Activated CD4-positive, alpha-beta T cell treated with anti-CD3 and anti-CD28 coated beads, Interleukin-10, Interleukin-2, amounts not matched to agents 100 ng/mL and 50 ng/mL, durations not matched to agents 16 hours and 8 hours (primary cell): ENCODE measurements around the gene MOXD1.

ENCODE experiments used
- DNase-seq: peaks from one replicate; pipeline ENCODE4 v3.0.0-alpha.2; 2020

The MOXD1 gene

GRCh38 chr6:132400883-132401617, at the start of gene MOXD1:
MOXD1 (minus strand) TSS chr6:132401475; CDS start chr6:132401426, 49 bp downstream.
- no peak for DNase-seq

DNA sequence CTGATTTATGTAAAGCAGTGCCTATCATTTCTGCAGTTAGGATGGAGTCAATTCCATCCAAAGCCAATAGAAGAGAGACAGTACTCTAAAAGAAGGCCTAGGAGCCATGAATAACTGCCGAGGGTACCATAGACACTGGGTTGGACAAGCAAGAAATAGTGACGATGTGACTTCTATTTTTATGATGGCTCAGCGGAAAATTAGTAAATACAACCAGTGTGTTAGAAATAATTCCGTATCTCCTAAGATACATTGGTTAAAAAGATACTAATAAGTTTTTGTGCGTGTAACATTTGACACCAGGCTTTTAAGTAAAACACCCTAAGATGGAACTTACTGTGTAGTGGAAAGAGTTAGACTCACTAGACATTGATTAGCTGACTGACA, 45.6 kb upstream of the MOXD1 start:
- no peak for DNase-seq

DNA sequence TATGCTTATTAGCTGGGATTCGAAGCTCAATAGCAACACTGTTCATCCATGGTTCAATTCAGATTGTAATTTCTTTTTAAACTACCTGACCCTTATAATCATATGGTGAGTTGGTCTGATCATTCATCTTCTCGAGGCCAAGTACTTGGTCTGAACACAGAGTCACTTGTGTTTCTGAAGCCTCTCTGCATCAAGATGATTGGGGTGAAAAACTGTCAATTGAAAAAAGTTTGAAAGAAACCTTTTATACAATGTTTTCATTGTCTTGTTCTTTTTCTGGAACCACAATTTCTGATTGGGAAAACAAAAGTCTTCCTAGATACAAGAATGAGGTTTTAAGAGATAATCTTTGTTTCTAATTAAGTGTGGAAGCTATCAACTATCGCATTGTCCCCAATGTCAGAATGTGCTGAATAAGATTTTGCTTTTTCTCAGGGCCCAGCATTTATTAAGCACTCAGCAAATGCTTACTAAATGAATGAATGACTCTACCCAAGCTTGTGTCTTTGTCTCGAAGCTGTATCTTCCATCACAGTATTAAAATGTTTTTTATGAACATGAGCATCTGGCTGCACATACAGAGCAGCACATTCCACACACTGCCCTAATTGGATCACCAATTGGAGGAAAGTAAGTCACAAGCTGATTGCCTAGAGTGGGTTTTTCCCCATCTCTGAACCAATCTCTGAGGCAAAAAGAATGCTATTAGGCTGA, 45.0 kb upstream of the MOXD1 start:
- DNase-seq, result no peak

DNA sequence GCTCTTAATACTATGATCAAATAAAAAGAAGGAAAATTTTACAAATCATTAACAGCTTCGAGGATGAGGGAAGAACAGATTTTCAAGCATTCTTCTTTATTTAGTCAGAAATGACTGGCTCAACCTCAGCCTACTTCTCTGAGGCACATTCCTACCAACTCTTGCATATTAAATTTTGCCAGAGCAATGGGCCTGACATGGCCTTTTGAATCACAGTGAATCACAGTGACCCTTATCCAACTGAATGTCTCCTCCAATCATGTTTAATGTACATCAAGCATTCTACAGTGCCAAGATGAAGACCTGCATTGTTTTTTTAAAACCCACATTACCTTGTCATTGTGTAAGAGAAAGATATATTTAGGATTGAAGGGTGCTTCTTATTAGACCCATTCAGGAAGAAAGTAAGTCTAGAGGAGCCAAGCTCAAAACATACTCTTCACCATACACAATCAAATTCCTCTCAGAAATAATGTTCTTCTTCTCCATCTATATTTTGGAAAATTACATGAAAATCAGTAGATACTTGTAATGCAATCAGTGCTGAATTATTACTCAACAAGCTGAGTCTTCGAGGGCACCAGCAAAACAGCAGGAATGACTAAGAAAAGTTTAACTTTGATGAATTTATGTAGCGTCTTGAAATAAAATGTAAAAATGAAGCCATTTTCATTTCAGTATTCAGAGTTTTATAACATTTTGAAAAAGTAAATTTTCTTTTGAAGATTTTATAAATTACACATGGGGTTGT, 44.1 kb upstream of the MOXD1 start:
- no peak for DNase-seq

DNA sequence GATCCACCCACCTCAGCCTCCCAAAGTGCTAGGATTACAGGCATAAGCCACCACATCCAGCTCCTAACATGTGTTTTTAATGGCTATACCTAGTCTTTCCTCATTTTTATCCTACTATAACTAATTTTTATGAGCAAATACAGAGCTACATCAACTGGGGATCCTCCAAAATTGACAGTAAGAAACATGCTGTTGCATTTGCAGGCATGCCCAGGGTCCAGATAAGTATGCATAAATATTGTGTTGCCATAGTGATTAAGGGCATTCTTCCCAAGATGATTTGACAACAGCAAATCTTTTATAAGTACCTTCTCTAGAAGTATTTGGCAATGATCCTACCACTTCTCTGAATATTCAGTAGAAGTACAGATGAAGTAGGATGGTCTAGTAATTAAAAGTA, 41.9 kb upstream of the MOXD1 start:
- no peak for DNase-seq

GRCh38 chr6:132430110-132430509, 28.8 kb upstream of the MOXD1 start:
- DNase-seq, result no peak

GRCh38 chr6:132425176-132425575, 23.9 kb upstream of the MOXD1 start:
- DNase-seq, result no peak

GRCh38 chr6:132423839-132424238, 22.6 kb upstream of the MOXD1 start:
- DNase-seq, result no peak

- no peak for DNase-seq
Observed at GRCh38 chr6:132418235-132418965, 17.1 kb upstream of the MOXD1 start.

GRCh38 chr6:132414761-132415160, 13.5 kb upstream of the MOXD1 start:
- DNase-seq, result no peak

DNA sequence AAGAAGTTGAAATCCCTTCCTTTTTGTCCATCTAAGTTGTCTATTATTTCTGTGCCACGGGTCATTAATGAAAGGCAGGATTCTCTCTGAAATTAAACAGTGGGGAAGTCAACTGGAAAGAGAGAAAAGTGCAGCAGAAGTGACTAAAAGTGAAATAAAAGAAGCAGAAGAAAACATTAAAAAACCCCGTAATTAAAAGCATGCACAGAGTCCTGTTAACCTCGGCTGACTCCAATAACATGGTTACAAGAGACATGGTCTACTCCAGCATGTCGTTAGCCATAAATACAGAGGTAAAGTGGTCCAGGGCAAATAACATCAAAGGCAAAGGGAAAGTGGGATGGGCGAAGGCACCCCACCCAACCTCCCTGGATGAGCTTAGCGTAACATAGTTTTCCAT, 13.0 kb upstream of the MOXD1 start:
- no peak for DNase-seq

DNA sequence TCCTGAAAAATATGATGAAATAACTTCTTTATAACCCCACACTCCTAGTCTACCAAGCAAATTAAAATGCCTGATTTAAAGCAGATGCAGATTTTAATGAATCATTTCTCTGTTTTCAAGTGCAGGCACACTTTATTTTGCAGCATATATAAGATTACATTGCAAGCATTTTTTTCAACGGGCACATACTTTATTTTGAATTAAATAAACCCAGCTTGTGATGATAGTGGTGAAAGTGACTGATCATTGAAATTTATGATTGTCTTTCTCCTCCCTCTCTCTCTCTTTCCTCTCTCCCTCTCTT, 12.2 kb upstream of the MOXD1 start:
- DNase-seq, result no peak

DNA sequence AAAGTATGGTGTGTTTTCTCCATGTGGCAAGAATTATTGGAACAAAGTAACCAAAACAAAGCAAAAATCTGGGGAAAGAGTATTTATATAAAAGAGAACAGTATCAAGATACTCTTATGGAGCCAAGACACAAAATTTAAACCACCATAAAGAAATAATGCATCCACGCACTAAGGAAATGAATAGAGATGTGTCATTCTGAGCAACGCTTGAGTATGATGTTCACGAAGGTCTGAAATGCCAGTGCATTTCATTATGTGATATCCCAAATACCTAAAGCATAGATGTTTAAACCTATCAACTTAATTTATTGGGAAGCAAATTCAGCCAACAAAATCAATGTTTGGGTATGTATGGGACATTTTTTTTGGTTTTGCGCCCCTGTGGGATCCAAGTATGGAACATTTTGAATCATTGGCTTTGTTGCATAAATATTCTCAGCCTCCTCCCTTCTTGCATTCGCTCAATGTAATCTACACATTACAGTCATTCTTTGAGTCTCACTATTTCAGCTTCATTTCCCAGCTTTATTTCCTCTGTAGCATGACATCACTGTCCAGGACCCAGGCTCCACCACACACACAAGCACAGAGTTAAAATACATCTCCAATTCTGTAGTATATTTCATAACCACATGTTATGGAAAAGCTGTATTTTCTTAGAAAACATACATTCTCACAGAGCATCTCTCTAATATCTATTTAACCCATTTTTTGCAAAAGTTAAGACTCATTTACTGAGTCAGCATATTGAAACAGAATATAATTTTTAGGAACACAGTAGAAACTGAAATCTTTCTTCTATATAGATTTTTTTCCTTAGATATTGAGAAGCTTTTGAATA, 11.6 kb upstream of the MOXD1 start:
- no peak for DNase-seq

DNA sequence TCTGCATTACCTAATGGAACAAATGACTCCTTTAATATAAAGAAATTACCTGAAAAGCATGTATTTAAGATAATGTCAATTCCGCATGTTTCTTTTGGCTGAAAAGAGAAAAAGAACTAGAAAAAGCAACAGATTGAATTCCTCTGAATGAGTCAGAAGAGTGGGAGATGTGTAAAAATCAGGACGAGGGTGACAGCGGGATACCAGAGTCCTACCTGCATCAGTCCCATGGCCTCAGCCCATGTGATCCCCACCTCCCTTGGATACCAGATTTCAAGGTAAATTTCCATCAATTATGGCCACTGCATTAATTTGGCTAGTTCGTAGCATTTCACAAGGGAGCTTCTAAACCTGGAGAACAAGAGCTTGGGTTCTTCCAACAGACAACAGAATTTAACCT, 10.0 kb upstream of the MOXD1 start:
- DNase-seq, result no peak

- no peak for DNase-seq
Observed at GRCh38 chr6:132410830-132411229, 9.6 kb upstream of the MOXD1 start.

DNA sequence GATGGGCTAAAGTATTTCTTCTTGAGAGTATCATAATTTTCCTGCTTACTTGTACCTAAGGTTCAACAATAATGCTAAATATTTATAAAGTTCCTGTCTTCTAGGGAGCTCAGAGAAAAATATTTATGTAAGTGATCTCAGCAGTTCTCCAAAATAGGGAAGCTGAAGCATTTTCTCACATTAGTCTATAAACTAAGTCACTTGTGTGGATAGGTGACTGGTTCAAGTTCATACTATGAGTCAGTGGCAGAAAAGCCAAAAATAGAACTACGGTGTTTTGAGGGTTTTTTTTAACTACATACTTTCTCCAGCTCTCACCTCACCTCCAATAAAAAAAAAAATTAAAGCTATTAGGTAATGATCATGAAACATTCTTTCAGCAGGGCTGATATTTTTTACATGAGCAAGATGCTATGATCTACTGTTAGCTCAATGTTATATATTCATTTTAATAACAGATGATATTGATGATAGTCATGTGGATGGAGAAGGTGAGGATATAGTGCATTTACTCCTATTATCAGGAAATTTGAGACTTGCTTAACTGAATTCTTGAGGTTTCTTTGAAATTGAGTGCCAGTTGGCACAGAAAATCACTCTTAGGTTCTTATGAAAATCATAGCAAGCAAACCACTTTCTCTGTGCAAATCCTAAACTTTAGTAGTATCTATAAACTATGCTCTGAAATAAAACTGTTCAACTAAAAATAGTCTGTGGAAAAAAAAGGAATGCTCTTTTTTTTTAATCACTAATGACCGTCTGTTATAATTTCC, 4.1 kb upstream of the MOXD1 start:
- DNase-seq, result peak; percentile 31

DNA sequence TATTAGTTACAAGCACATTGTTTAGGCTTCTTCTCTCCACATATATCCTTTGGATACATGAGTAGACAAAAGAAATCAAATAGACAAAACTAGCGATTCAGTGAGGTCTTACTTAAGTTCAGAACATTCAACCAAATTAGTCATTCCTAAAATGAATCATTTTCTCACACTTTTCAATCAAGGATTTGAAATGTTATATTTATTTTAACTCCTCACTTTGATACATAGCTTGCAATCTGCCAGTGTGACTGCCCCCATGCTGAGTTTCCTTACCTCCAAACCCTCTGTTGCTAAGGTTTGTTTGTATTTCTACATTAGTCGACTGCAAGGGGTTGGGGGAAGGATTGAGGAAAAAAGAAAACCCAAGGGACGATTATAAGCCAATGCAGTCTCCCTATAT, 3.5 kb upstream of the MOXD1 start:
- peak; percentile 23 for DNase-seq

GRCh38 chr6:132404330-132404729, 3.1 kb upstream of the MOXD1 start:
- peak; percentile 13 for DNase-seq

DNA sequence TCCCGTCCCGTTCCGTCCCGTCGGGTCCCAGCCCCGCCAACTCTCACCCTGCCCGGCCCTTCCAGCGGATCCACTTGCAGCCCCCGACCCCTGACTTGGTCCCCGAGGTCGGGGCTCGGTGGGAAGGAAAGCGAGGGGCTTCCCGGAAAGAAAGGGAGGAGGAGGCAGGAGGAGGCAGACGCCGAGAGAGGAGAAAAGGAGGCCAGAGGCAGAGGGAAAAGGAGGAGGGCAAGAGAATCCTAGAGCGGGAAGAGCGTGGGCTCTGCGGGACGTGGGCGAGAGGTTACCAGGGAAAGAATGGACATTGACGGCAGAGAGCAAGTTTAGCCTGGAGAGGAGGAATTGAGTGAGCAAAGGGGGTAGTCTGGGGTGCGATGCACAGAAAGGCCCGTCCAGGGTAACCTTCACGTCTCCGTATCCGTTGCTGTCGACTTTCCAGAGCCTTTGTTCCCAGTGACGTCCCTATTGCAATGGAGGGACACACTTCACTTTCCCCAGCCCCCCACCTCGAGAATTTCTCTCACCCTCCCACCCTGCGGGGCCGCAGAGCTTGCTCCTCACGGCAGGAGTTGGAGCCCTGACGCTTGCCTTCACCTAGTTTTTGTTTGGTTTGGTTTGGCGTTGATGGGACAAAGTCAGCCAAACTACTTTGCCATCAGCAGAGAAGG, 477 bp upstream of the MOXD1 start:
- DNase-seq, result no peak

- no peak for DNase-seq
Observed at GRCh38 chr6:132400555-132400882, 756 bp downstream of the MOXD1 start.

GRCh38 chr6:132399376-132400074, 1.8 kb downstream of the MOXD1 start:
- no peak for DNase-seq
